SIG-M5 treated with dmso at 0.1 percent for 504 hours (cell line): ENCODE results near the gene CPNE8.
"Not testable (repeated sequence)": the region's sequence is repeated elsewhere in the genome, so short reads cannot be mapped to it uniquely, and the experiment has no call there.

Source experiments
- DNase-seq: peaks from one replicate; lab custom pipeline; 2025; ENCODE audit not compliant: unreplicated experiment; lab: John Stamatoyannopoulos, UW

CPNE8 gene

DNA sequence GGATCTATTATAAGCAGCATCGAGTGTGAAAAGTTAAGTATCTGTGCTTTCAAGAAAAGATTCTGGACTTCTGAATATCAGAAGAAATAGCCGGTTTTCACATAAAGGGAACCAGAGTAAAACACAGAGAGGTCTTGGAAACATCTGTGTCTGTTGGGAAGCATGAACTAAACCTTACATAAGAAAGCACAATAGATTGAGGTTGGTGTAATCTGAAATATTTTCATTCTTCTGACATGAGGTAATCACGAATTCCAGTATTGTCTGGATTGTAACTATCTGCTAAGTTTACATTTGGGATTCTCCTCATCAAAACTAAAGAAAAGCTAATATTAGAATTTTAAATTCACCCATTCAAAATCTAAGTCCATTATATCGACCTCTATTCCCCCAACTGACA, 161.3 kb downstream of the CPNE8 start:
- no peak for DNase-seq

DNA sequence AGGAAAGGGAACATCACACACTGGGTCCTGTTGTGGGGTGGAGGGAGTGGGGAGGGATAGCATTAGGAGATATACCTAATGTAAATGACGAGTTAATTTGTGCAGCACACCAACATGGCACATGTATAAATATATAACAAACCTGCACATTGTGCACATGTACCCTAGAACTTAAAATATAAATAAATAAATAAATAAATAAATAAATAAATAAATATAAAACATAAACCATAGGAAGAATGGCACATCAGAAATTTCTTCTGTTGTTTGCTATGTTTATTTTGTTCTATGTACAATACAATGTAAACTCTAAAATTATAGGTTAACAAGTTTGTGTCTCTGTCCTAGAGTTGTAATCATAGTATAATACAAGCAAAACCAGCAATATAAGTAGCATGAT, 162.9 kb downstream of the CPNE8 start:
- DNase-seq, result not testable (repeated sequence)

DNA sequence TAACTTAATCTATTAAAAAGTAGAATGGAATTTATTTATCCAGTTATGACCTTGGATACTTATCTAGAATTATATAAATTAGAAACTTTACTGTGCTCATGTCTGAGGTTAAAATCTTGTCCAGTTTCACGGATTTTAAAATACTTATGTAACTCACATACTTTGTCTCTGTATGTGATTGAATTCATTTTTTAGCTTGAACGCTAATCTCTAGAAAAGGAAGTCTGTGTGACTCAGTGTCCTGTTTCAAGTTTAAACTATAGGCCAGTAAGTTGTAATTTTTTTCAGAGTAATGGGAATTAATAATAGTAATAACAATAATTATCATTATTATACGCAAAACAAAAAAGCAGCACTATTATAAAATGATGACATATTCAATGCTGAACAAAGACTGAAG, 168.6 kb downstream of the CPNE8 start:
- DNase-seq, result no peak

DNA sequence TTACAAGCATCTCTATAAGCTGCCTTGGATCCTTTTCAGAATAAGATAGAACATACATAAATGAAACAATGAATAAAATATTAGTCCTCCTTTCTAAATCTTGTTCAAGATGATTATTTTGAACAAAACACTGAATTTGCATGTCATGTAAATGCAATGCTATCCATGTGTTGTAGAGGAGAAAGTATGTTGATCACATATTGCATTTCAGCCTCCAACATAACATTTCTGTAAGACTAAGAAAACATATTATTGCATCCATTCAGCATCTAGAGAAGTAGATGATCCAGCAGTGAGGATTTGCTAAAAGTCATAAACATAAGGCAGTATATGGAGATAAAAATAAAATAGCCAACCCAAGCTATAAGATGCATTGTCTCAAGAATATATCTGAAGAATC, 172.6 kb downstream of the CPNE8 start:
- no peak for DNase-seq

DNA sequence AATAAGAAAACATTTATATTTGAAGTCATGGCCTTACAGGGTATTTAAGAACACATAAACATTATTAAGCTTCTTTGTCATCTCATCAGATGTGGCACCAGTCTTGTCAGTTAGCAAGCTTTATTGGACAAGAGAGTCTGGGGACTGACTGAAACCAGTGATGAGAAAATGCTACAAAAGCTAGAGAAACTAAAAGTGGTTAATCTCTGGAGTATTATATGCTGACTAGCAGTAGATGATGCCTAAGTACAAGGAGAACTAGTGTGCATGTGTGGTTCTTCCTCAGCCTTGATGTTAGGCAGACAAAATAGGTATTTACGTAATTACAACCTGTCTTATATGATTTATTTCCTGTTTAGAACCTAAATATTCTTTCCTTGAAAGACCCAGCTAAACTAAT, 176.5 kb downstream of the CPNE8 start:
- no peak for DNase-seq

DNA sequence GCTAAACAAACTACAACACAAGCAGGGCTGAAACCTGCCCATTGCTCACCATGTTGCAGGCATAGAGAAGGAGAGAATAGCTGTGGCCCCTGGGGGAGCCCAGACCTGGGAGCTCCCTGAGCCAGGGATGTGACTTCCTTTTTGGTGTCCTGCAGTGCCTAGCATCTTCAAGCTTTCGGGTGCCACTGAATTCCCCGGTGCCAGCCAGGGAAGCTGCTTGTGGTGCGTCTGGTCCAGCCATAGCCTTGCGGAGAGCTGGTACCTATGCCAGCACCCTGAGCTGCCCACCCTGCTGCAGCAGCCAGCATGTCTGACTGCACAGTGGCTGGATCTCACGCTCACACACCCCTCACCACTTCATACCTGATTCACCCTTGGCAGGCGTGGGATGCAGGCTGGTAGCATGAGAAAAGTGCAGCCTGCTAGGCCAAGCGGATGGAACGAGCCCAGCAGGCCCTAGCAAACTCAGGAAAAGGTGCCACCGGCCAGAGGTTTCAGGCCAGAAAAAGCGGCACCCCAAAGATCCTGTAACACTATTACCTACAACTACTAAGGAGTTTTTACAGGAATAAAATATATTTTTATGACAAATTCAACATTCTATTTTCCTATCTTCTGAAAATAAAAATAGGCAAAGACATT, 183.7 kb downstream of the CPNE8 start:
- no peak for DNase-seq

DNA sequence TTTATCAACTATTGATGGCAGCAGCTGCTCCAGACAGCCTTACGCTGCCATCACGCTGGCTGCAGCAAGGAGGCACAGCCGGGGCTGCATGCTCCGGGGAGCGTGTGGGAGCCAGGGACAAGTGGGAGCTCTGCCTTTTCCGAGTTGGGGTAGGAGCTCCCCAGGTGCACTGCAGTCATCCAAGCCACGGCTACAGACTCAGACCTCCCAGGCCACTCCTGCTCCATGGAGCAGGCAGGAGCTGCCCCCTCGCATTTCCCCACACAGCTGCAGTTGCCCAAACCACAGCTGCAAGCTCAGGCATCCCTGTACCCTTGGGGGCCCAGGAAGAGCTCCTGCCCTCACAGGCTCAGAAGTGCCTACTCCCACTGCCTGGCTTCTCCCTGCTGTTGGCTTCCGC, 184.7 kb downstream of the CPNE8 start:
- DNase-seq, result no peak

DNA sequence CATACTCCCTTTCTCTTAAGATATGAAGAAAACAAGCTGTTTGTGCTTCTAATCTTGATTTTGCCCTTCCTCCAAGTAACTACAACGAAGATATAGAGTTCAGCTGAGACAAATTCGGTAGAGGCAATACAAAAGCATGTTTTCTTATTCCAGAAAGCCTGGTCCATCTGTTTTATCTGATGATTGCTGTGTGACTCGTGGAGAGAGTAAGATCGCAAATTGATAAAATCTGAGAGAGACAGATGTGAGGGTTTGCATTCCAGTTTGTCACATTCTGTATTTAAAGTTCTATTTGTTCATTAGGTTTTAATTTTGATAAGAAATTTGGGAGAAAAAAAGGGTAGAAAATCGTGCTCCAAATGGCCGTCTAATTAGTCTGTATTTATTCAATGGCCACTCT, 192.1 kb downstream of the CPNE8 start:
- no peak for DNase-seq

DNA sequence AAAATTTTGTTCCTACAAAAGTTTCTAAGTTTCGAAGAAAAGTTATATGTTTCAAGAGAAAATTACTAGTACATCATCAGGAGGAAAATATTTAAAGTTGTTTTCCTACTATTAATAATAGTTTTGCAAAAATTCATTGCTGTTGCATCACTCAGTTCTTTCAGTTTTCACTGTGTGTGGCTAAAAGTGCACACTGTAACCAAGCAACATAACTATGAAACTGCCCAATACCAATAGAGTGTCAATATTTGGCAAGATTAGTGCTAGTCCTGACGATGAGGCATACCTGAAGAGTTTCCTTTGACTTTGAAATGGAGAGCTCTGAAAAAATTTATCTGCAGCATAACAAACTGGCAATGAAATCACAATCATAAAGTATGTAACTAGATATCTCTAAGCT, 194.3 kb downstream of the CPNE8 start:
- DNase-seq, result peak; percentile 2

DNA sequence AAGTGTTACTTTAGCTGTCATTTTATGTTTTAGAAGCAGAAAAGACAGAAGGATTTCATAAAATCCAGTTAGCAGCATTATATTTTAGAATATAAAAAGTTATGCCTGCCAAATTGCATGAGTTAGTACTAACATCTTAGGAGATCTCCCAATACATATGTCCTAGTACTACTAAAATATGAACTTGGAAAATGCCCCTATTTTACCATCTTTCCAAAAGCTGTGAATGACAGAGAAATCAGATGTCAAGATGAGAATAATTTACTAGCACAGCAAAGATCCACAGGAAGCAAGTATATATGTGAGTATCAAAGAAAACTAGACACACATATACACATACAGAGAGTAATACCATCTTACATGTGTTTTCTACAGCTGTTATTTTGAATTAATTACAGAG, 196.9 kb downstream of the CPNE8 start:
- no peak for DNase-seq

DNA sequence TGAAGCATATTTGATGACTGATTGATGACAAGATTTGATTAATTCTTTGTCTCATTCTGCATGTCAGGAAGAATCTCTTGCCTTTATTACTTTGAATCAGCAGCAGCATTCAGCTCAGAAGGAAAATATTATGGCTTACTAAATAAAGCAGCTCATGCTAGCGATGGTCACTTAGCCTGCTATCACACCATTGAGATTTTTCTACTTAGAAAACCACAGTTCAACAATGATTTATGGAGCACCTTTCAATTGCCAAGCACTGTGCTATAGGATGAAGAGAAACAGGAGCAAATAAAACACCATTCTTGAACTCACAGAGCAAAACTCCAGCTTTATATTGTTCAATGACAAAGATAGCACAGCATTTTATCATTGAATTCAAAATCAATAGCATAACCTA, 197.7 kb downstream of the CPNE8 start:
- no peak for DNase-seq

DNA sequence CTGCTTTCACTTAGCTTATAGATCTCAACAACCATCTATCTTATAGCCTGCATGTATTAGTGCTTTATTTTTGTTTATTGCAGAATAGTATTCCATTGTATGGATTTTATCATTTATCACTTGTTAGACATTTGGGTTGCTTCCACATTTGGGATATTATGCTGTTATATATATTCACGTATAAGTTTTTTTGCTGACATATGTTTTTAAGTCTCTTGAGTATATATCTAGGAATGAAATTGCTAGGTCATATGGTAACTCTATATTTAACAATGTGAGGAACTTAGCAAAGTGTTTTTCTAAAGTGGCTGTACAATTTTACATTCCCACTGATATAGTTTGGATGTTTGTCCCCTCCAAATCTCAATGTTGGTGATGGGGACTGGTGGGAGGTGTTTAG, 208.1 kb downstream of the CPNE8 start:
- DNase-seq, result no peak

DNA sequence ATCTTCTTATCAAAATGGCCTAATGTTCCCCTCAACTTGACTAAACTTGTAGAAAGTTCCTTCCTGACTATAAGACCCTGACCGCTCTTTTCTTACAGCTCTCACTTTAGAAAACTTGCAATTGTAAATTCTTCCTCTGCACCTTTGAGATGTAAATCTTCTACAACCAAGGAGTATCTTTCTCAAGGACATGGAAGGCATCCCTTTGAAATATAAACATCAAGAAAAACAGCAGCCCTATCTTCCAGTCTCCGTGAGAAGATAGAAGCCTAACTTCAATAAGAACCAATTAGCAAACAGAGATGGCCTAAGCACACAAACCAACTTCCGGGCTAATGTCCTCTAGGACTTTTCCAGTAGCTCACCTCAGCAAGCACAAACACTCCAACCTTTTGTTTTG, 210.3 kb downstream of the CPNE8 start:
- no peak for DNase-seq

DNA sequence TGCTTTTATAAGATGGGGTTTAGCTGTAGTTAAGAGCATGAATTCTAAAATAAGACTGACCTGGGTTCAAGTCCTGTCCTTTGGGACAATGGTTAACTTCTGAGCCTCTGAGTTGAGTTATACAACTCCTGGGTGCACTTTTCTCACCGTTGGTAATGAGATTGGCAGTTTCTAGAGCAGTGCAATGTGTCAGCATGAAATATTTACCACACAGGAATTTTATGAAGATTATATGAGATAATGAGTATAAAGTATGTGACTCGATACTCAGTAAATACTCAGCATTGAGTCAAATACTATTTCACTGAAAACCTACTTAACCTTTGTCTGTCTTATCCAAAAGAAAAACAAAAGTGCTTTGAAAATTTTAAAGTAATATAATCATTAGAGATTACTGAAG, 214.2 kb downstream of the CPNE8 start:
- DNase-seq, result no peak

DNA sequence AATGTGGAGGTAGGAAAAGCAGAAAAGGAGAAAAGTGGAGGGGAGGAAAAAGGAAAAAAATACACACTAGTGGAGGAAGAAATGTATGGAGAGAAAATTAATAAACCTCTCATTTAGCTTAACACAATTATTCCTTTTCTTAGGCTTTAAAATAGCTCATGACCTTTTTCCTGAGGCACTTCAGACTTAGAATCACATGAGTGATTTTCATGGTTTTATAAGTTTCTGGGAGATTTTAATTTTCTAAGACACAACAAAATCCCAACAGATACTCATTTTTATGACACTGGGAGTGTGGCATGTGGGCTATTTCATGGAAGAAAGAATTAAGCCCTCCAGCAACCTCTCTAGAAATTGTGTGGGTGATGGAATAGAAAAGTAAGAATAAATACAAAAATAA, 214.7 kb downstream of the CPNE8 start:
- no peak for DNase-seq

DNA sequence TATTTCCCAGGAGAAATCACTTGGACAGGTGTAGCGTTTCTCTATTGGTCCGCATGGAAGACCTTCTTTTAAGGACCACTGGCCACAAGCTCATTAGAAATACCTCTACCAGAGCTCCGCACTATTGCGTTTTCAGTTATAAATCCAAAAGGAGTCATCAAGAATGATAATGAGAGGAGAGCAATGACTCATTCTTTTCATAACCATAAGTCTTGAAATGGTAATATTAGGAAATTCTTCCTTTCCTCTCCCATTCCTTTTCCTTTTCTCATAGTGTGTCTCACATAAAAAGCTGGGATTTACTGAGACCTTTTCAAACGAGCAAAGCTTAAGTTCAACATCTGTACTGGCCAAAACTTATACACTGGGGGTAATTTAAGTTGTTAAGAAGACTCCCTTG, 215.7 kb downstream of the CPNE8 start:
- DNase-seq, result no peak

DNA sequence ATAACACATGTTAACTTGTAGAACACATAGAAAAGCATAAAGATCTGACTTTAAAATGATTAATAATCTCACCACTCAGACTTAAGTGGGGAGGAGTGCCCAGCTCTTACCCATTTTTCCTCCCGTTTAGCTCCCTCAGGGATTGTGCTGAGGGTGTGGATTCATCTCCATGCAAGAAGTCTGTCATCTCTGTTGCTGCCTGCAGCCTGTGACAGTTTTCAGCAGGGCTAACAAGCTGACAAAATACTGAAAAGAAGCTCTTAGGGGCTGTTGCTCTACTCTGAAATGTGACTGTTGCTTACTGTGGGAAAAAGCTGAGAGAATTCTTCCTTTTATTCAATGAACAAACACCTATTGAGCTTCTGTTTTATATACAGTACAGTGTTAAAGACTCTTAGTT, 216.2 kb downstream of the CPNE8 start:
- no peak for DNase-seq

DNA sequence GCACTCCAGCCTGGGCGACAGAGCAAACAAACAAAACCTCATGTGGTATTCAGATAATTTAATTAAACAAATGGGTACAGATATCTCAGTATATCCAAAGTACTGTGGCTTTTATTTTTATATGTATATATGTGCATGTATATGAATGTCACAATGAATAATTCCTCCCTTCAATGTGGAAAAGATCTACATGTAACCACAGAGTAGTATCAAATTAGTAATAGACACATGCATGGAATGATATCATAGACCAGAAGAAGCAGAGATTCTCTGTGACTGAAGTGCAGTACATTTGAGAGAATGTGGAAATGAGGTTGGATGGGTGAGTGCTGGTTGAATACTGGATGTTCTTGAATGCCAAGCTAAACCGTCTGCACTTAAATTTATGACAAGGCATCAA, 222.9 kb downstream of the CPNE8 start:
- DNase-seq, result no peak

DNA sequence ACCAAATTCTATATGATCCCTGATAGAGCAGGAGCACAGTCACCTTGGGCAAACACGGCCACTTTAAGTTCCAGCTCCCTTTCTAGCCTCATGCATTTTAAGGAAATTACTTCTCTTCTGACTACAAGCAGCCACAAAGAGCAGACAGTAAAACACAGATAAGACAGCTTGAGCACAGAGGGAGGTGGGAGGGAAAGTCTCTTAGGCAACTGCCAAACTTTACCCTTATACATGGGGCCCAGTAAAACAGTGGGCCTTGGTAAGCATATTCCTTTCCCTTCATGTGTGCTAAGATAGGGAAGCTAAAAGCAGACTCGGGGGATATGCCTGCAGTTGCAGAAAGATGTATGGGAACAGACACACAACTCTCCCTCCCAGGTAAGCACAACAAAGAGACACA, 235.9 kb downstream of the CPNE8 start:
- peak; percentile 7 for DNase-seq

DNA sequence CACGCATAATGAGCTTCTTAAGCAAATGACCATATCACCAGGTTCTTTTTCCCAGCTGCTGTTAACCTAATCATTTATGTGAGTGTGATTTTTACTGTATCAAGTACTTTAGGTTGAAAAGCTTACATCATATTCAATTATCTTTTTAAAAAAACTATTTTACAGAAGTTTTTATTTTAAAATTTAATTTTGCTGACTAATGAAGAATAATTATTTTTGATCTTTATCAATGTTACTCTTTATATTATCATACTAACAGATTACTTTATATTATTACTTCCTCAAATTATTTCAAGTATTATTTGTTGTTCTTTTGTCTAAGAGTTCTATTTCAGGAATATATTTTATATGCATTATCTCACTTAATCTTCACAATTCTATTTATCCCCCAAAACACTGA, 236.3 kb downstream of the CPNE8 start:
- no peak for DNase-seq

DNA sequence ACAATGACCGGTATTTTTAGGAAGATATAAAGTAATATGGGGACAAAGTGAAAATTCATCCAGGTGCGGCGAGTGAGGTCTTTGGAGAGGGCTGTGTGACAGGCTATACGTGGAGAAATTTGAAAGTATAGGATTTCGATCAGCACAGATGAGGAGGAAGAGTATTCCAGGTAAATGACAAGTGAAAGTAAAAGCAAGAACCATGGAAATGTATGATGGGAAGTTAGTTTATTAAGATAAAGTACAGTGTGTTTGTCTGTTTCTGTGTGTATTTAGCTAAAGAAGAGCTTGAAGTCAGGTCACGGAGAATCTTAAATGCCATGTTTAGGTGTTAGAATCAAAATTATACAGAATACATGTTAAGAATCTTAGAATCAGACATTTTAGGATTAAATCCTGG, 239.0 kb downstream of the CPNE8 start:
- DNase-seq, result no peak

DNA sequence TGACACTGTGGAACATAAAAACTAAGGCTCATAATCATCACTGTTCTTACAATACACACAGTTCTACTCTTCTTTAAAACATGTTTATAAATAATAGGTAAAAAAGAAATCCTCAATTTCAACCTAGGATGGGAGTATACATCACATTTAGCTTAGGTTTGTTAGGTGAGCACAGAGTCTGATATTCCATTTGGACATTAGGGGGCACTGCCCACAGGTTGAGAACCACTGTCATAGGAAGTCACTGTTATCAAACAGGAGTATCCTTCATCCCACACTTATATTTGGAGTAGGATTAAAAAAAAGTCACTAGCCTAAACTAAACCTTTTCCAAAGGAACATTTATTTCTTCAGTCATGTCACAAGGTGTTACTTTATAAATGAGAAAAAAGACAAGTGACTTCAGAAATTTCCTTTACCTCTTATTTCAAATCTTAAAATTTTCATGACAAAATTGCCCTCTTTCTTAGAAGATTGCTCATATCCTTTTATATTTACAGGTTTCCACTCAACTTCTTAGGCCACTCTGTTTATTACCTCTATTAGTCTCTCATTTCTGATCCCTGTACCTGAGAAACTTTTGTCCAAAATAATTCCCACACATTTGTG, 240.6 kb downstream of the CPNE8 start:
- DNase-seq, result peak; percentile 14

DNA sequence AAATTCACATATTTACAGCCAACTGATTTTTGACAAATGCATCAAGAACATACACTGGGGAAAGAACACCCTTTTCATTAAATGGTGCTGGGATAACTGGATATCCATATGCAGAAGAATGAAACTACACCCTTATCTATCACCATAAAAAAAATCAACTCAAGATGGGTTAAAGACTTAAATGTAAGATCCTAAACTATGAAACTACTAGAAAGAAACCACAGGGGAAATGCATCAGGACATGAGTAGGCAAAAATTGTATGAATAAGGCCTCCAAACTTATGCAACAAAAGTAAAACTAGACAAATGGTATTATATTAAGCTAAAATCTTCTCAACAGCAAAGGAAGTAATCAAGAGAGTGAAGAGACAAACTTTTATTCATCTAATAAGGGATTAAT, 242.6 kb downstream of the CPNE8 start:
- DNase-seq, result no peak
